ENCODE data around the gene SFTA2.
"Not testable (repeated sequence)": the region's sequence is repeated elsewhere in the genome, so short reads cannot be mapped to it uniquely, and the experiment has no call there.

The SFTA2 gene

GRCh38 chr6:30912746-30913520 lies 19.0 kb downstream of the SFTA2 start:
- H3K9ac ChIP-seq (ENCODE audit: insufficient read length, low read depth): no peak overlapping the region
- H3K4me3 ChIP-seq (ENCODE audit: insufficient read length, low read depth): no peak overlapping the region
- DNase-seq (ENCODE audit: low read depth, low spot score): no peak
- peaks cover 76% of the 10 kb centered on the region for H3K36me3 ChIP-seq (ENCODE audit: insufficient read depth, insufficient read length, low read length)
- H3K4me1 ChIP-seq (ENCODE audit: insufficient read depth, insufficient read length): peaks cover 6% of the 10 kb centered on the region
- no peaks in the 10 kb centered on the region for H3K9me3 ChIP-seq (ENCODE audit: insufficient read depth, low read length)
- no peaks in the 10 kb centered on the region for H3K27me3 ChIP-seq (ENCODE audit: insufficient read depth, insufficient read length)
- TF ChIP-seq YY1 (IDR thresholded peaks at IDR 0.05; ENCODE audit: insufficient read depth, insufficient read length) (no peak), SUZ12 (IDR thresholded peaks at IDR 0.05; ENCODE audit: extremely low read depth, insufficient read depth, insufficient read length) (no peak), ZNF274 (IDR thresholded peaks at IDR 0.05; ENCODE audit: low read depth, low read length) (no peak)

- not testable (repeated sequence) for H3K9ac ChIP-seq (ENCODE audit: insufficient read length, low read depth); H3K27me3 ChIP-seq (ENCODE audit: insufficient read depth, insufficient read length); DNase-seq (ENCODE audit: low read depth, low spot score); H3K9me3 ChIP-seq (ENCODE audit: insufficient read depth, low read length); H3K4me1 ChIP-seq (ENCODE audit: insufficient read depth, insufficient read length); H3K4me3 ChIP-seq (ENCODE audit: insufficient read length, low read depth)
- peaks cover 54% of the 10 kb centered on the region for H3K36me3 ChIP-seq (ENCODE audit: insufficient read depth, insufficient read length, low read length)
Observed at GRCh38 chr6:30910473-30910872, 21.5 kb downstream of the SFTA2 start.

- TF ChIP-seq YY1 (IDR thresholded peaks at IDR 0.05; ENCODE audit: insufficient read depth, insufficient read length): no peak
- no peak for TF ChIP-seq ZNF274 (IDR thresholded peaks at IDR 0.05; ENCODE audit: low read depth, low read length)
- TF ChIP-seq SUZ12 (IDR thresholded peaks at IDR 0.05; ENCODE audit: extremely low read depth, insufficient read depth, insufficient read length): no peak
- peaks cover 47% of the 10 kb centered on the region for H3K36me3 ChIP-seq (ENCODE audit: insufficient read depth, insufficient read length, low read length)
- peak overlapping the region; percentile 89 for H3K9ac ChIP-seq (ENCODE audit: insufficient read length, low read depth)
- H3K4me3 ChIP-seq (ENCODE audit: insufficient read length, low read depth): peak overlapping the region; percentile 73
- no peak for DNase-seq (ENCODE audit: low read depth, low spot score)
- peaks cover 3% of the 10 kb centered on the region for H3K4me1 ChIP-seq (ENCODE audit: insufficient read depth, insufficient read length)
- H3K9me3 ChIP-seq (ENCODE audit: insufficient read depth, low read length): no peaks in the 10 kb centered on the region
- no peaks in the 10 kb centered on the region for H3K27me3 ChIP-seq (ENCODE audit: insufficient read depth, insufficient read length)
Observed at GRCh38 chr6:30908700-30909099, 23.3 kb downstream of the SFTA2 start.

GRCh38 chr6:30907758-30908591 lies 24.0 kb downstream of the SFTA2 start, which contains the start of gene GTF2H4:
Gene GTF2H4, plus strand, starts transcription at chr6:30908207.
- TF ChIP-seq ZNF274 (IDR thresholded peaks at IDR 0.05; ENCODE audit: low read depth, low read length) (no peak), YY1 (IDR thresholded peaks at IDR 0.05; ENCODE audit: insufficient read depth, insufficient read length) (peak; percentile 10)
- DNase-seq (ENCODE audit: low read depth, low spot score): peak; percentile 93
- peak within 1 kb of the TSS; percentile 73 for H3K4me3 ChIP-seq (ENCODE audit: insufficient read length, low read depth)
- peaks cover 40% of the 10 kb centered on the region for H3K36me3 ChIP-seq (ENCODE audit: insufficient read depth, insufficient read length, low read length)
- H3K4me1 ChIP-seq (ENCODE audit: insufficient read depth, insufficient read length): peaks cover 3% of the 10 kb centered on the region
- no peaks in the 10 kb centered on the region for H3K27me3 ChIP-seq (ENCODE audit: insufficient read depth, insufficient read length)
- peak within 1 kb of the TSS; percentile 89 for H3K9ac ChIP-seq (ENCODE audit: insufficient read length, low read depth)
- H3K9me3 ChIP-seq (ENCODE audit: insufficient read depth, low read length): no peaks in the 10 kb centered on the region

GRCh38 chr6:30907290-30907757 lies 24.6 kb downstream of the SFTA2 start:
- Histone ChIP-seq H3K9ac (ENCODE audit: insufficient read length, low read depth) (peak overlapping the region; percentile 53), H3K4me3 (ENCODE audit: insufficient read length, low read depth) (peak overlapping the region; percentile 73), H3K36me3 (ENCODE audit: insufficient read depth, insufficient read length, low read length) (peaks cover 35% of the 10 kb centered on the region)
- H3K9me3 ChIP-seq (ENCODE audit: insufficient read depth, low read length); DNase-seq (ENCODE audit: low read depth, low spot score); H3K4me1 ChIP-seq (ENCODE audit: insufficient read depth, insufficient read length); H3K27me3 ChIP-seq (ENCODE audit: insufficient read depth, insufficient read length): not testable (repeated sequence)

- H3K4me1 ChIP-seq (ENCODE audit: insufficient read depth, insufficient read length): no peaks in the 10 kb centered on the region
- H3K27me3 ChIP-seq (ENCODE audit: insufficient read depth, insufficient read length): no peaks in the 10 kb centered on the region
- DNase-seq (ENCODE audit: low read depth, low spot score): no peak
- peaks cover 23% of the 10 kb centered on the region for H3K36me3 ChIP-seq (ENCODE audit: insufficient read depth, insufficient read length, low read length)
- no peak overlapping the region for H3K4me3 ChIP-seq (ENCODE audit: insufficient read length, low read depth)
- no peak overlapping the region for H3K9ac ChIP-seq (ENCODE audit: insufficient read length, low read depth)
- TF ChIP-seq SUZ12 (IDR thresholded peaks at IDR 0.05; ENCODE audit: extremely low read depth, insufficient read depth, insufficient read length) (no peak), ZNF274 (IDR thresholded peaks at IDR 0.05; ENCODE audit: low read depth, low read length) (no peak), YY1 (IDR thresholded peaks at IDR 0.05; ENCODE audit: insufficient read depth, insufficient read length) (no peak)
- no peaks in the 10 kb centered on the region for H3K9me3 ChIP-seq (ENCODE audit: insufficient read depth, low read length)
Observed at GRCh38 chr6:30903236-30903635, 28.7 kb downstream of the SFTA2 start.

GRCh38 chr6:30902709-30903108 lies 29.3 kb downstream of the SFTA2 start:
- H3K9me3 ChIP-seq (ENCODE audit: insufficient read depth, low read length): no peaks in the 10 kb centered on the region
- H3K4me3 ChIP-seq (ENCODE audit: insufficient read length, low read depth): no peak overlapping the region
- H3K4me1 ChIP-seq (ENCODE audit: insufficient read depth, insufficient read length): no peaks in the 10 kb centered on the region
- no peak for DNase-seq (ENCODE audit: low read depth, low spot score)
- no peaks in the 10 kb centered on the region for H3K27me3 ChIP-seq (ENCODE audit: insufficient read depth, insufficient read length)
- H3K36me3 ChIP-seq (ENCODE audit: insufficient read depth, insufficient read length, low read length): peaks cover 29% of the 10 kb centered on the region
- H3K9ac ChIP-seq (ENCODE audit: insufficient read length, low read depth): no peak overlapping the region
- TF ChIP-seq YY1 (IDR thresholded peaks at IDR 0.05; ENCODE audit: insufficient read depth, insufficient read length) (no peak), ZNF274 (IDR thresholded peaks at IDR 0.05; ENCODE audit: low read depth, low read length) (no peak), SUZ12 (IDR thresholded peaks at IDR 0.05; ENCODE audit: extremely low read depth, insufficient read depth, insufficient read length) (no peak)

GRCh38 chr6:30902196-30902595 lies 29.8 kb downstream of the SFTA2 start:
- not testable (repeated sequence) for H3K4me1 ChIP-seq (ENCODE audit: insufficient read depth, insufficient read length); H3K4me3 ChIP-seq (ENCODE audit: insufficient read length, low read depth); H3K9me3 ChIP-seq (ENCODE audit: insufficient read depth, low read length); H3K27me3 ChIP-seq (ENCODE audit: insufficient read depth, insufficient read length); H3K9ac ChIP-seq (ENCODE audit: insufficient read length, low read depth); DNase-seq (ENCODE audit: low read depth, low spot score)
- H3K36me3 ChIP-seq (ENCODE audit: insufficient read depth, insufficient read length, low read length): peaks cover 34% of the 10 kb centered on the region

Data from NT2/D1 (cell line).